GM21723 (cell line): Measurements from ENCODE around the gene PTPN14.
"Not testable (repeated sequence)": the region's sequence is repeated elsewhere in the genome, so short reads cannot be mapped to it uniquely, and the experiment has no call there.

ENCODE experiments used
- ATAC-seq: cut with Tn5 transposase; IDR thresholded peaks from one replicate; pipeline ENCODE4 v1.9.1; 2021; ENCODE audit warnings: mild to moderate bottlenecking, moderate library complexity; ENCODE audit not compliant: unreplicated experiment

PTPN14 gene

GRCh38 chr1:214404571-214405213, 146.7 kb downstream of the PTPN14 start:
- no peak for ATAC-seq

GRCh38 chr1:214404154-214404553, 147.2 kb downstream of the PTPN14 start:
- no peak for ATAC-seq

- no peak for ATAC-seq
These were observed 148.0 kb downstream of the PTPN14 start for GRCh38 chr1:214403431-214403830.

- no peak for ATAC-seq
These were observed 148.8 kb downstream of the PTPN14 start for GRCh38 chr1:214402613-214403083.

- no peak for ATAC-seq
These were observed 149.7 kb downstream of the PTPN14 start for GRCh38 chr1:214401666-214402065.

GRCh38 chr1:214400131-214400530, 151.3 kb downstream of the PTPN14 start:
- no peak for ATAC-seq

GRCh38 chr1:214398490-214398889, 152.9 kb downstream of the PTPN14 start:
- ATAC-seq = no peak

GRCh38 chr1:214397497-214397896, 153.9 kb downstream of the PTPN14 start:
- no peak for ATAC-seq

- no peak for ATAC-seq
These were observed 155.1 kb downstream of the PTPN14 start for GRCh38 chr1:214396330-214396729.

- ATAC-seq = not testable (repeated sequence)
These were observed 156.8 kb downstream of the PTPN14 start for GRCh38 chr1:214394569-214394968.

- ATAC-seq = no peak
These were observed 158.3 kb downstream of the PTPN14 start for GRCh38 chr1:214393086-214393485.

- no peak for ATAC-seq
These were observed 159.3 kb downstream of the PTPN14 start for GRCh38 chr1:214391873-214392645.

- no peak for ATAC-seq
These were observed 161.7 kb downstream of the PTPN14 start for GRCh38 chr1:214389734-214390133.

- ATAC-seq = no peak
These were observed 164.7 kb downstream of the PTPN14 start for GRCh38 chr1:214386747-214387146.

GRCh38 chr1:214386333-214386732, 165.1 kb downstream of the PTPN14 start:
- no peak for ATAC-seq

- ATAC-seq = no peak
These were observed 166.0 kb downstream of the PTPN14 start for GRCh38 chr1:214385428-214385827.

GRCh38 chr1:214384373-214385079, 166.9 kb downstream of the PTPN14 start:
- no peak for ATAC-seq

- ATAC-seq = no peak
These were observed 167.7 kb downstream of the PTPN14 start for GRCh38 chr1:214383381-214384372.

GRCh38 chr1:214380986-214381695, 170.3 kb downstream of the PTPN14 start:
- no peak for ATAC-seq

GRCh38 chr1:214380396-214380795, 171.0 kb downstream of the PTPN14 start:
- ATAC-seq = no peak
